Measurements from ENCODE around the gene SLC35F3. TPM values are rescaled to one million over a fixed set of nuclear protein-coding genes. Genes with fewer than 3 reads are reported as not detected.

SLC35F3 gene
- total RNA-seq, 1 experiment from 2014 or later: 0.94 TPM

- CTCF ChIA-PET: no interaction called here
- no peaks in the 10 kb centered on the region; the same call in 1 of the 2 replicates for H3K27me3 Mint-ChIP-seq (ENCODE audit: low read depth)
- H3K27ac Mint-ChIP-seq: no peak overlapping the region
- no peaks in the 10 kb centered on the region for H3K9me3 Mint-ChIP-seq
- TF ChIP-seq RORB (CRISPR knock-in tag; IDR thresholded peaks at IDR 0.05) (no peak), NR1H2 (CRISPR knock-in tag; IDR thresholded peaks at IDR 0.05) (no peak), CREB1 (CRISPR knock-in tag; IDR thresholded peaks at IDR 0.05) (no peak), ARID4B (CRISPR knock-in tag; IDR thresholded peaks at IDR 0.05; ENCODE audit: borderline replicate concordance) (no peak), TEAD4 (CRISPR knock-in tag; IDR thresholded peaks at IDR 0.05) (no peak), CDX4 (CRISPR knock-in tag; IDR thresholded peaks at IDR 0.05; ENCODE audit: borderline replicate concordance) (no peak), SP1 (CRISPR knock-in tag; conservative IDR thresholded peaks at IDR 0.05) (no peak), IRF1 (CRISPR knock-in tag; IDR thresholded peaks at IDR 0.05) (no peak), MYBL2 (CRISPR knock-in tag; IDR thresholded peaks at IDR 0.05) (no peak), TP53 (CRISPR knock-in tag; IDR thresholded peaks at IDR 0.05) (no peak), CREM (CRISPR knock-in tag; IDR thresholded peaks at IDR 0.05) (no peak), GTF2I (CRISPR knock-in tag; conservative IDR thresholded peaks at IDR 0.05) (no peak), FOXK1 (CRISPR knock-in tag; IDR thresholded peaks at IDR 0.05) (no peak), HMGXB4 (CRISPR knock-in tag; IDR thresholded peaks at IDR 0.05) (no peak), ZNF138 (CRISPR knock-in tag; conservative IDR thresholded peaks at IDR 0.05) (no peak), ZBTB21 (CRISPR knock-in tag; IDR thresholded peaks at IDR 0.05; ENCODE audit: borderline replicate concordance) (no peak), MLX (CRISPR knock-in tag; IDR thresholded peaks at IDR 0.05) (no peak), ESRRA (CRISPR knock-in tag; IDR thresholded peaks at IDR 0.05; ENCODE audit: borderline replicate concordance) (no peak), KAT7 (CRISPR knock-in tag; IDR thresholded peaks at IDR 0.05; ENCODE audit: borderline replicate concordance) (no peak), TEAD1 (CRISPR knock-in tag; IDR thresholded peaks at IDR 0.05) (no peak)
- POLR2A ChIA-PET: no interaction called here
- ATAC-seq (no peak), DNase-seq (ENCODE audit: low spot score) (no peak)
- H3K4me3 Mint-ChIP-seq: no peak overlapping the region
- no peaks in the 10 kb centered on the region for H3K36me3 Mint-ChIP-seq
- H3K4me1 Mint-ChIP-seq: peaks cover 28% of the 10 kb centered on the region
These were observed 94.4 kb downstream of the SLC35F3 start for GRCh38 chr1:233998891-233999290.
